Right lobe of liver (tissue), 4 donors: ENCODE results near the gene PICALM.

Experiments
- POLR2A ChIP-seq: fragments of 450-650 bp; IDR thresholded peaks from one replicate; pipeline ENCODE4 v1.6.1; 2017; ENCODE audit warnings: antibody characterized with exemption, mild to moderate bottlenecking
- TF ChIP-seq, protein P1 (sequence below), 4 donors: fragments of 200-600 bp in 3 of 4; fragments of 450-650 bp in 1 of 4; IDR thresholded peaks; one replicate each; pipeline versions ENCODE4 v1.5.1 to v1.8.0; 2016 to 2022; ENCODE audit warnings: antibody characterized with exemption in 4 of 4, mild to moderate bottlenecking in 2 of 4
- donor health status: DM: no; HTN: no; CAD: no.
- donor health status: DM: no; HTN: no; CAD: no.
- donor health status: DM: no; HTN: yes; CAD: no.

GRCh38 chr11:86108890-86109638 is 40.2 kb upstream of the PICALM start:
- TF ChIP-seq, protein P1, sequence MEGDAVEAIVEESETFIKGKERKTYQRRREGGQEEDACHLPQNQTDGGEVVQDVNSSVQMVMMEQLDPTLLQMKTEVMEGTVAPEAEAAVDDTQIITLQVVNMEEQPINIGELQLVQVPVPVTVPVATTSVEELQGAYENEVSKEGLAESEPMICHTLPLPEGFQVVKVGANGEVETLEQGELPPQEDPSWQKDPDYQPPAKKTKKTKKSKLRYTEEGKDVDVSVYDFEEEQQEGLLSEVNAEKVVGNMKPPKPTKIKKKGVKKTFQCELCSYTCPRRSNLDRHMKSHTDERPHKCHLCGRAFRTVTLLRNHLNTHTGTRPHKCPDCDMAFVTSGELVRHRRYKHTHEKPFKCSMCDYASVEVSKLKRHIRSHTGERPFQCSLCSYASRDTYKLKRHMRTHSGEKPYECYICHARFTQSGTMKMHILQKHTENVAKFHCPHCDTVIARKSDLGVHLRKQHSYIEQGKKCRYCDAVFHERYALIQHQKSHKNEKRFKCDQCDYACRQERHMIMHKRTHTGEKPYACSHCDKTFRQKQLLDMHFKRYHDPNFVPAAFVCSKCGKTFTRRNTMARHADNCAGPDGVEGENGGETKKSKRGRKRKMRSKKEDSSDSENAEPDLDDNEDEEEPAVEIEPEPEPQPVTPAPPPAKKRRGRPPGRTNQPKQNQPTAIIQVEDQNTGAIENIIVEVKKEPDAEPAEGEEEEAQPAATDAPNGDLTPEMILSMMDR (IDR thresholded peaks at IDR 0.05): no peak
- TF ChIP-seq POLR2A: no peak
